Putamen (tissue), 1 donor: ENCODE data around the gene TCP11L2.
"Not testable (repeated sequence)": the region's sequence is repeated elsewhere in the genome, so short reads cannot be mapped to it uniquely, and the experiment has no call there.

ENCODE experiments used
- DNase-seq: peaks from one replicate; pipeline ENCODE4 v3.0.0-alpha.2; 2016; ENCODE audit warnings: low spot score

Gene TCP11L2

DNA sequence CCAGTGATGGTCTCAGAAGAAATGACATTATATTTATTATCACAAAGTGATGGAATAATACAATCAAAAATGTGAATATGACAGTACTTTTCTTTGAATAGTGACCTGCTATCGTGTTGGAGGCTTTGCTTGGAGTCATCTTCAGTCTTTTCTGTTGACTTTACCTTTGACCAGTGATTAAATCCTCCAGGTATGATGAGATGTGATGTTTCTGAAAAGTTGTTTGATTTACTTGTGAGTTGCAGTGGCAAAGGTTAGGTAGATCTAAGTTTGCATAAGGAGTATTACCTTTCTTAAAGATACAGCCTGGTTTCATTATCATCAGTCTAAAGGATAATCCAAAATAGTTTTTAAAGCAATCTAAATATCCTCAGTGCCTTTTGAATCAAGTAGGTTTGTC, 4.6 kb downstream of the TCP11L2 start:
- DNase-seq: no peak

DNA sequence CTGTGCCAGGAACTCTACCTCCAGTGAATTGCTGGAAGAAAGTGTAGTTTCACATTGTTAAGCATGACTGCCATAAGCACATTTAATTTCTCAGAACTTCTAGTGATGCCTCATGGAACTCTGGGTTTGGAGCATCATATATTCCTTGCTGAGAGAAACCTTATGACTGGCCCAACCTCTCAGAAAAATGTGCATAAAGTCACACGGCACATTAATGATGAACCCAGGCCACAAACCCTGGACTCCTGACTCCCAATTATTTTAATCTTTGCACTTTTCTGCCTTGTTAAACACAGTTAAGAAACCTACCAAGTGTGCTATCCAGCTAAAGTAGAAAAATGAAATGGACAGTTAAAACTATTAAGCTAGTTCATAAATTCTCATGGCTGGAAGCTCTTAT, 5.6 kb downstream of the TCP11L2 start:
- DNase-seq: no peak

DNA sequence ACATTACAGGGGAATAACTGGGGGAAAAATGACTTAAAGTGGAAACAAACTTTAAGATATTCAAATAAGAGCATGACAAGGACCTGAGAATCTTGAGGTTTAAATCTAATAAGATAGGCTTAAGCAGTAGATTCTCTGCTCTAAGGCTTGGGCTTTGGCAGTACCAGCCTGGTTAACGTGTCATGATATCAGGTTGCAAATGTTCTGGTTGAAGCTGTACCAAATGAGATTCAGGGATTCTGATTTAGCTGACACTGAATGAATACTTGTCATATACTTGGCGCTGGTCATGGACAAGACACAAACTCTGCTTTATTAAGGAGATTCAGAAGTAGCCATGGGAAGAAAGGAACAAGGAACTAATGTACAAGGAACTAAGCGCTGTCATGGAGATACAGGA, 6.1 kb downstream of the TCP11L2 start:
- DNase-seq: no peak

DNA sequence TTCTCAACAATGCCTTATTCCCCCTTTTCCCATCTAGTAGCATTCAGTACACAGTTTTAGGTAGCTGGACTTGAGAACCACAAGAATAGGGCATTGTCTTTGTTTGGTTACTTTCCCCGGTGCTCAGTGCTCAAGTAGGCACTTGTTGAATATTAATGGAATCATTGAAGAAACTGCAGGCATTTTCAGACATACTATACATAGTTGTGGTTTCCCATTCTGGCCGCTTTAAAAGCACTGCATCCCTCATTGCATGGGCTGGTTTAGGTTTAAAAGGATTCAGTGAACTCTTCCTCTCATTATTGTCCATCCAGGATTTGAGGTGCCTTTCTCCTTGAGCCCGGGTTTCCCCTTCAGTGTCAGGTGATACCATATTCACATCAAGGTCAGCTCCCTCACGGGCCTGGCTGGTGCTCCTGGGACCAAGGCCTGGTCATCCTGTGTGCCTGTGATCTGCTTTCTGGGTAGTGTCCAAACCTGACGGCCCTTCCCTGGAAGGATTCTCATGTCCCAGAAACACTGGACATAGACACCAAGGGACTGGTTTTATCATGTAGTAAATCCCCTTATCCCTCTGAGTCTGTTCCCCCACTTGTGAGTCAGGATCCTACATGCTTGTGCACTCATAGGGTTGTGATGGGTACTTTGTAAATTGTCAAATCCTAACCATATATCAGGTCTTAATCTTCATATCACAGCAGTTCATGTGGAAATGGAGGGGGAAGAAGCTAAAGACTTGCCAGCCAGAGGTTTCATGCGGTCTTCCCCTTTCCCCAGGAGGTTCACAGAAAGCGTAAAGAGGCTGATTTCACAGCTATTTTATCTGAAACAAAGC, 7.4 kb downstream of the TCP11L2 start:
- DNase-seq: no peak

DNA sequence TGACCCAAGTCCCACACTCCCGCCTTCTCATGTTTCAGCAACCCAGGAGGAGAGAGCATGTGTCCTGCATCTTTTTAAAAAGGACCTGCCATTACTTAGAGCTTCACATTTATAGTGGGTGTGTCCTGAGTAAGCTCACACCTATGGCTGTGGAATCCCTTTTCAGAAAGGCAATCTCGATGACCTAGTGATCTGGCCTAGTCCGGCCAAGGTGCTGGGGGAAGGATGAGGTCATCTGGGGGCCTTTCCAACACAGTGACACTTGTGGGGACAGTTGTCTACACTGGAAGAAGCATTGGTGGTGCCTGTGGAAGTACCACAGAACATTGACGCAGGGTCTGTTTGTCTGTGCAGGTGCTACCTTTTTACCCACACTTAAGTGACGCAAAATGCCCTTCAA, 8.2 kb downstream of the TCP11L2 start:
- no peak for DNase-seq

DNA sequence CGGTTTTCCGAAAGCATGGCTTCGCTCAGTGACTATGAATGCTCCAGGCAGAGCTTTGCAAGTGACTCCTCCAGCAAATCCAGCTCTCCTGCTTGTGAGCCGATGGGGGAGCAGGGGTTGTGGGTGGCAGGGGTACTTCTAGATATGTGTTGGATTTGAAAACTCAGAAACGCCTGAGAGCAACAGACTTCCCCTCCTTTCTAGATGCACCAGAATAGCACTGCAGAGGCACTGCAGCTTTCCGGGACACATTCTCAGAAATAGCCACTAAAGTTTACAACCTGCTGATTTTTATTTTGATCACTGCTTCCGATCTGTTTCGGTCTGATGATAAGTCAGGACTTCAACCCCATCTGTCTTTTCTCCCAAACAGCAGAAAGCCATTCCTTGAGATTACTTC, 8.6 kb downstream of the TCP11L2 start:
- DNase-seq: no peak

DNA sequence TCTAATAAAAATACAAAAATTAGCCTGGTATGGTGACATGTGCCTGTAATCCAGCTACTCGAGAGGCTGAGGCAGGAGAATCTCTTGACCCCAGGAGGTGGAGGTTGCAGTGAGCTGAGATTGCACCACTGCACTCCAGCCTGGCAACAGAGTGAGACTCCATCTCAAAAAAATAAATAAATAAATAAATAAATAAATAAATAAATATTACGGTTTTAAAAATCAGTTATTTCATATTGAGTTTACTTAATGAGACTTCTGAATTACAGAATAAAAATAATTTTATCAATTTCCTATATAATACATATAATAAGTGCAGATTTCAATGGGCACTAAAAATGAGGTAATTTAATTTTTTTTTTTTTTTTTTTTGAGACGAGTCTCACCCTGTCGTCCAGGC, 10.9 kb downstream of the TCP11L2 start:
- not testable (repeated sequence) for DNase-seq

DNA sequence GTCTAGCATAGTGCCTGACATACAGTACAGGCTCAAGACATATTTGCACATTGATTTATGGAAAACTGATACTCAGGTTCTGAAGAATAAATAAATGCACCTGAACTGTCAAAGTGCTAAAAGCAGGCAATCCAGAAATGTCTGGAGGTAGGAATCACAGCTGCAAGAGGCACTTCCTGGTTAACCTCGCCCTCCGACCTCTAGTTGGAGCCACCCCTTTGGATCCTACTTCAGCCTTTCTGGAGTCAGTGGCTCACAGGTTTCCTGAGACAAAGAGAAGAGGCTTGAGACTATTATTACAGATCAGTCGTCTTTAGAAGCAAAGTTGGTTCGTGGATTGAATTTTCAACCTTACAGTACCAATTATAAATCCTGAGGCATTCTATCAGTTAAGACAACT, 13.0 kb downstream of the TCP11L2 start:
- no peak for DNase-seq

DNA sequence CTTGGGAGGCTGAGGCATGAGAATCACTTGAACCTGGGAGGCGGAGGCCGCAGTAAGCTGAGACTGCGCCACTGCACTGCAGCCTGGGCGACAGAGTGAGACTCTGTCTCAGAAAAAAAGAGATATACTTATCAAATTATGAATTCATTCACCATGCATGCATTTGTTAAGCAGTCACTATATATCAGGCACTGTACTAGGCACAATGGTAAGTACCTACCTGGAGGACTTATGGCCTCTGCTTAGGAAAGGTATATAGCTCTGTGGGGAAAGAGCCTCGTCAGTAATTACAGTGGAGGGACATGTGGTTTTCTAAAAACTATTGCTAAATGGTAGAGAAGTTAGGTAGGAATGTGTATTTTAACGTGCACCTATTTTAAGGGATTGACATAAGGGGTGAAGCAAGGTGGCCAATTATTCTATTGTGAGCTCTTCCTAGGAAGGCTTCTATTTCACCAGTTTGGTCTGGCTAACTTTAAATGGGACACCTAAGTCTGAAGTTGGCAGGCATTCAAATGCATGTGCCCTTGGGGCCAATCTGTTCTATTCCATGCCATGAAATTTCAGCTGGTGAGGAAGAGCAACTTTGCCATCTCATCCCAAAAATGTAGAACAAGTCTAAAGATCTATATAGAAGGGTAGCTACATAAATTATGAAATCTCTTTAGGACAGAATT, 15.0 kb downstream of the TCP11L2 start:
- no peak for DNase-seq

DNA sequence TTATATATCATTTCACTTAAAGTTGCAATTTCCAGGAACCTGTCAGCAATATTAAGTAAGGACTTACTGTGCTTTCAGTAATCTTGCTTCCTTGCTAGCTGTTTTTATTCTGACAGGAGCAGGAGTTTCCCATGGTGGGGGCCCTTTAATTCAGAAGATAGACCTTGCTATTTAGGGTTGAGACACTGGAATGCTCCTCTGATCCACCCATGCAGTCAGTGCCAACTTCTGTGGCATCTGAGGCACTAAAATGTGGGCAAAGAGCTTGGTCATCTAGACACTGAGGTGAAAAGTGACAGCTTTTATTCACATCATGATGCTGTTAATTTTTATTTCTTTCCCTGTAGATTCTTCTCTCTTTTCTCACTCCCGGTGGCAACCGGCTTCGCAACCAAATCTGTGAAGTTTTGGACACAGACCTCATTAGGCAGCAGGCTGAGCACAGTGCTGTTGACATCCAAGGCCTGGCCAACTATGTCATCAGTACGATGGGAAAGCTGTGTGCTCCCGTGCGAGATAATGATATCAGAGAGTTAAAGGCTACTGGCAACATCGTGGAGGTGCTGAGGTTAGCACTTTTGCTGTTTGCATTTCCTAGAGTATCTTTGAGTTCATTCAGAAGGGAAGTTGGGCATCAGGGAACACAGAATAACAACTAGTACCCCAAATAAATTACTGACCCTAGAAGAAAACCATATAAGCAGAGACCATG, 18.8 kb downstream of the TCP11L2 start:
- no peak for DNase-seq

DNA sequence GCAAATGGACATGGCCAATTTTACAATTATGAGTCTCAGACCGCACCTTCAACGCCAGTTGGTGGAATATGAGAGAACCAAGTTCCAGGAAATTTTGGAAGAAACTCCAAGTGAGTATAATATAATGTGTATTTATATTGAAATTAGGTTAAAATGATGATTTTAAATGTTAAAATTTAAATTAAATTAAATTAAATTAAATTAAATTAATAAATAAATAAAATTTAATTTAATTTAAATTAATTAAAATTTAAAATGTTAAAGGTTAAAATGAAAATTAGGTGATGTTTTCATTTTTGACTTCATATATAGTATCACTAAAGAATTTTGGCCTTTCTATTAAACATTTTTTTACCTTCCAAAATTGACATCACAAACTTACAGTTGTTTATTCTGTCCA, 21.0 kb downstream of the TCP11L2 start:
- no peak for DNase-seq

DNA sequence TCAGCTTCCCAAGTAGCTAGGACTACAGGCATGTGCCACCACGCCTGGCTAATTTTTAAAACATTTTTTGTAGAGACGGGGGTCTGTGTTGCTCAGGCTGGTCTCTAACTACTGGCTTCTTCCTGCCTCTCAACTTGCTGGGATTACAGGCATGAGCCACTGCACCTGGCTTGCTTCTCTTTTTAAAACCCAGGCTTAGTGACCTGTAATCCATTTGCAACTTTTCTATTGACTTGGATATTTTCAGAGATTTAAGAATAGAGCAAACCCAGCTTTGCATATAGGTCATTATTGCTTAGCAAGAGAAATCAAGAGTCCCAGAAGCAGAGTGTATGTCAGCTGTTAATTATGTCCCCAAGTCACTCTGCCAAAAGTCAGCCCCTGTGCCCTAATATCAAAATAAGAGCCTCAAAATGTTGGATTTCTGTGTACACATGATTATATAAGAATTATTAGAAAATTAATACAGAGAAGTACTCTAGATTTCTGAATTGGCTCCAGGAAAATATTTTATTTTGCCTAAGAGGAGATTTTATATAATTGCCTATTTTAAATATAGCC, 24.9 kb downstream of the TCP11L2 start:
- no peak for DNase-seq

DNA sequence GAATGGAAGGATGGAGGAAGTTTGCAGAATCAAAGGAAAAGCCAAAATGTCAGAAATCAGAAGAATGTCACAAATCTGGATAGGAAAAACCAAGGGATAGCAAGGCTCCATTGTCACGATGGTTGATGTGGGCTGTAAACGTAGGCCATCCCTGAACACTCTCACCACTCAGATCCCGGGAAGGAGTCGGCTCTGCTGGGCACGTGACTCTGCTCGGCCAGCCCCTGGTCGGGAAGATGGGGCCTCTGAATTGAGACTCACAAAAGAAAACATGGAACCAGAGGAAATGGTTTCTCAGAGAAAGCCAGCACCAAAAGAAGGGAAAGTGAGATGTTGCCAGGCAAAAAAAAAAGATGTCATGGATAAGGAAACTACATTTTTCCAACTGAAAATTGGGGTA, 26.2 kb downstream of the TCP11L2 start:
- no peak for DNase-seq

DNA sequence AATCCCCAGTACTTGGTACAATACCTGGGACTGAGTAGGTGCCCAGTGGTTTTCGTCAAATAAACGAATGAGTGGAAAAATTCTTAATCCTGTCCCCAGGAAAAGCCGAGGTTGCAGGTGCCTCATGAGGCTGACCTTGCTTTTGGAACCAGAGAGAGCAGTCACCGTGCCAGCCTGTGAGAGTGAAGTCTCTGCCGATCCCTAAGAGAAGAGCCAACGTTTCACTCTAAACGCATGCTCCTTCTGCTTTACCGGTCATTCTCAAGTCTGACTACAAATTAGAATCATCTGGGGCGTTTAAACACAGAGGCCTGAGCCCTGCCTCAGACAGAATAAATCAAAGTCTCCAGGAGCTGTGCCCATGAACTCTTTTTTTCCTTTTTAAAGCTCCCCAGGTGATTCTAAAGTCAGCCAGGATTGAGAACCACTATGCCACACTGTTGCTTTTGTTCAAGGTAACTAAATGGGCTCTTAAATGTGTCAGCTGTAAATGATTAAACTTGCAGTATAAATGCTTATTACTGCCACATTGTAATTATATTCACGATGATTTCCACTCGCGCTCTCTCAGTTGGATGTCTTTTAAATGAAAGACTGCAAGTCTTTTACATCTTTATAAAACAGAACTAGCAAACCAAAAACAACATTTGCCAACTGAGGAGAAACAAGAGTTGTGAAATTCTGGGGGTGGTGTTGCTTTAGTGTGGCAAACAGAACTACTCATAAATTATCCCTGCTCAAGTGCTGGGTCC, 26.9 kb downstream of the TCP11L2 start:
- DNase-seq: no peak

DNA sequence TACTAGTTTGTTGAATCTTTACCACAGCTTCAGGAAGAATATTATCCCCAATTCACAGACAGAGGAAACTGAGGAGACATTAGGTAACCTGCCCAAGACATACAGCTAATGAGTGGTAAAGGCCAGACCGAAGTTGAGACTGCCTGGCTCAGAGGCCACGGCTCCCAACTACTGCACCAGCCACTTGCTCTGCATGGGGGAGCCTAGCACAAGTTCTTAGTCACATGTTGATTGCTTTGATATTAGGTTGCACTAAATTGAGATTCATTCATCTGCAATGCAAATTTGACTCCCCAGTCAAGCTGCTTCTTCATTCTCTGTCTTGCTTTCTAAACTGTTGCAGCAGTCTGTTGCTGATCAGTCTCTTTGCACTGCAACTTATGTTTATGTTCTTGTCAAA, 29.1 kb downstream of the TCP11L2 start:
- no peak for DNase-seq

DNA sequence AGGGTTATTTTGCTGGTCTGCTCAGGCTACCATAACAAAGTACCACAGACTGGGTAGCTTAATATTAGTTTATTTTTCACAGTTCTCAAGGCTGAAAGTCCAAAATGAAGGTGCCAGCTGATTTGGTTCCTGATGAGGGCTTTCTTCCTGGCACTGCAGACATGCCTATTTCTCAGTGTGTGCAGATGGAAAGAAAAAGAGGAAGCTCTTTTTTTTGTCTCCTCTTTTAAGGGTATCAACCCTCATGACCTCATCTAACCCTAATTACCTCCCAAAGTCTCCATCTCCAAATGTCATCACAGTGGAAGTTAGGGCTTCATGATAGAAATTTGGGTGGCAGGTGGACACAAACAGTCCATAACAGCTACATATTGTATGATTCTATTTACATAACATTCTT, 30.0 kb downstream of the TCP11L2 start:
- DNase-seq: no peak

DNA sequence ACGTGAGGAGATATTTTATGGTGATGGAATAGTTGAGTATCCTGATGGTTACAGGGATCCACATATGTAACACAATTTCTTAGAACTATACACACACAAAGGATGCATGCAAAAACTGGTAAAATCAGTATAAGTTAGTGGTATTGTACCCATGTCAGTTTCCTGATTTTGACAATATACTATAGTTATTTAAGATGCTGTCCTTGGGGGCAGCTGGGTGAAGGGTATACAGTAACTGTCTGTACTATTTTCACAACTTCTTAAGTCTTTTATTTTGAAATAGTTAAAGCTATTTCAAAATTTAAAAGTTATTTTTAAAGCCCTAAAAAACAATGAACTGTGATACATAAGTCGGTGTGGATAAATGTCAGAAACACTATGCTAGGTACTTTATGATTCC, 30.5 kb downstream of the TCP11L2 start:
- no peak for DNase-seq

DNA sequence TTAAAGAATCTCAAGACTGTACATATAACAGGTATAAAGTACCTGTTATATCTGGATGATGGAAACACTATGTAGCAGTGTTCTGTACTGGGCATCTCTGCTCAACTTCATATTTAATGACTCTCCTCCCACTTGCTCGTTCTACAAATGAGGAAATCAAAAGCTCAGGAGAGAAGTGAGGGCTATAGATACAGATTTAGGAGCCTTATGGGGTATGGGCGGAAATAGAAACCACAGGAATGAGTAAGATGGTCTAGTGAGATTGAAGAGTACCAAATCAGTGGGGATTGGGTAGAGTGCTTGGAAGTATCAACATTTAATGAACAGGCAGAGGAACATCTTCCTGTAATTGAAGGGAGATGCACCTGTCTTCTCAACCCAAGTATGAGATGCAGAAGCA, 31.2 kb downstream of the TCP11L2 start:
- DNase-seq: no peak

DNA sequence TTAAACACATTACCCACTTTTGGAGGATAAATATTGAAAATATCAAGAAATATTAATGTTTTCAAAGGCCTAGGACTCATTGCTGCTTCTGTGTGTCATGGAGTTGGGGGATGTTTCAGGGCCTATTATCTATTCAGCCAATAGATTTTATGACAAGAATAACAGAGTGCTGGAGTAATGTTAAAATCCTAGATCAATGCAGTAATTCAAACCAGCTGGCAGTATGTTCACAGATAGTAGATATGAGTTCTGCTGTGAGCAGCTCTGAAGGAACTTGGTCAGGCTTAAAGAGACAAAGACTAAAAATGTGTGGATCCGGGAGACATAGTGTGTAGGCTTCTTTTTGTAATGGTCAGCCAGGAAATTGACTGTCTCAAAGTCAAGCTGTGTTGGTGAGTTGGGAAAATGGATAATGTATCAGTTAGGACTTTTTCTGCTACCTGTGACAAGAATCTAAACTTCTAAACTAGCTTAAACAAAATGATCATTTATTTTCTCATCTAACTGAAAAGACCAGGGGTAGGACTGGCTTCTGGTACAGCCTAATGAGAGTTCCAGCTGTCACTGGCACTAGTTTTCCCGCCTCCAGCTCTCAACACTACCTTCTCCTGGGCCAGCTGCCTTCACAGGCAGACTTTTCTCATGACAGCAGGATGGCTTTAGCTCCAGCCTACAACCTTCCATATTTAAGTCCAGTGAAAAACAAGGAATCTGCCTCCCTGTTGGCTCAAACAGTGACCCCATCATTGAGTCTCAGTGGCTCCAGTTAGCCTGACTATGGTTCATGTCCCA, 38.7 kb downstream of the TCP11L2 start:
- no peak for DNase-seq

DNA sequence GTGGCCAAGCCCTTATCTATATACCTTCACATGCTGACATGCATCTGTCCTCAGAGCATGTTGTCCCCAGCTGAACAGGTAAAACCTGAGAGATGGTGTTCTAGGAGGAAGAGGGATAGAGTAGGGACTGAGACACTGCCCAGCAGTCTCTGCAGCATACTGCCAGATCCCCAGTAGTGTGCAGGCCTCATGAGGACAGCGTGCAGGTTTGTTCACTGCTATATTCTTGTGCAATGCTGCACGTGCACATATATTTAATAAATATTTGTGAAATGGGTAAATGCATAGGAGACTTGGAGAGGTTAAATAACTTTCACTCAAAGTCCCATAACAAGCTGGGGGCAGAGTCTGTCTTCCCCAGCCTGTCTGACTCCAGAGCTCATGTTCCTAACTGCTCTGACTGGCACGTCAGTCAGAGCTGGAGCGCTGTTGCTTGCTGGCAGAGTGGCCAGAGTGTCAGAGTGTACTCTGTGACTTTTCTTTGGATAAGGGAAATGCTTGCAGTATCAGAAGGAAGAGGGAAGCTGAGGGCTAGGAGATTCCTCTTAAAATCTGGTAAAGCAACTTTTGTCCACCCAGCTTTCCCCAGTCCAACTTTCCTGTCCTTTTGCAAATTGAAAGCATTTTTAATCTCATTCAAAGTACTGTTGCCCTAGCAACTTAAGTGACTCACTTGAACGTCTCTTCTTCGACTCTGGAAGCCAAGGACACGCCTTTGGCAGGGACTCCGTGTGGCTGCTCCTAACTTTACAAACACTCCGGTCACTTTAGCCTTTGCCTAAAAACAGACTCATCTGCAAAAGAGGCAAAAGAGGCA, 40.1 kb downstream of the TCP11L2 start:
- DNase-seq: no peak

DNA sequence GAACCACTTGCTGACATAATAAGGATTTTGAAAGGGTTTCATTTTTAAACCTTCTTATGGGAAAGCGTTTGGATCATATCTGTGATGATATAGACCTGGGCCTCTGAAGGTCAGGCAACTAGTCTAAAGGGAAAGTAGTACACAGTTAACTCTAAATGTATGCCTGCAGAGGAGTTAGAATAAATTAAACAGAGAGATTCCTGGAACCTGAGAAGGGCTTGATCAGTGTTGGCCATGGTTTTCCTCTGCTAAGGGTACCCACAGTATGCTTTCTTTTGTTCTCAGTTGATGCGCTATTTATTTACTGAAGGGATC, 40.6 kb downstream of the TCP11L2 start:
- DNase-seq: no peak
